Forelimb muscle (tissue), 1 donor: ENCODE results near the gene ANKRD2. TPM values are rescaled to one million over a fixed set of nuclear protein-coding genes. Genes with fewer than 3 reads are reported as not detected.
A peak's percentile ranks its signal among the peaks of the same experiment; 100 is the strongest.

ENCODE experiments used
- DNase-seq: peaks from one replicate; pipeline ENCODE4 v3.0.0-alpha.2; 2013; ENCODE audit warnings: low read depth
- polyA plus RNA-seq: library from polyadenylated mRNA; unstranded; fragments of 120-200 nt; gene quantifications from one replicate; pipeline ENCODE4 v1.2.1, GENCODE V29; 2013; ENCODE audit not compliant: insufficient read length

The ANKRD2 gene
- polyA plus RNA-seq, 1 donor: 48.1 TPM

DNA sequence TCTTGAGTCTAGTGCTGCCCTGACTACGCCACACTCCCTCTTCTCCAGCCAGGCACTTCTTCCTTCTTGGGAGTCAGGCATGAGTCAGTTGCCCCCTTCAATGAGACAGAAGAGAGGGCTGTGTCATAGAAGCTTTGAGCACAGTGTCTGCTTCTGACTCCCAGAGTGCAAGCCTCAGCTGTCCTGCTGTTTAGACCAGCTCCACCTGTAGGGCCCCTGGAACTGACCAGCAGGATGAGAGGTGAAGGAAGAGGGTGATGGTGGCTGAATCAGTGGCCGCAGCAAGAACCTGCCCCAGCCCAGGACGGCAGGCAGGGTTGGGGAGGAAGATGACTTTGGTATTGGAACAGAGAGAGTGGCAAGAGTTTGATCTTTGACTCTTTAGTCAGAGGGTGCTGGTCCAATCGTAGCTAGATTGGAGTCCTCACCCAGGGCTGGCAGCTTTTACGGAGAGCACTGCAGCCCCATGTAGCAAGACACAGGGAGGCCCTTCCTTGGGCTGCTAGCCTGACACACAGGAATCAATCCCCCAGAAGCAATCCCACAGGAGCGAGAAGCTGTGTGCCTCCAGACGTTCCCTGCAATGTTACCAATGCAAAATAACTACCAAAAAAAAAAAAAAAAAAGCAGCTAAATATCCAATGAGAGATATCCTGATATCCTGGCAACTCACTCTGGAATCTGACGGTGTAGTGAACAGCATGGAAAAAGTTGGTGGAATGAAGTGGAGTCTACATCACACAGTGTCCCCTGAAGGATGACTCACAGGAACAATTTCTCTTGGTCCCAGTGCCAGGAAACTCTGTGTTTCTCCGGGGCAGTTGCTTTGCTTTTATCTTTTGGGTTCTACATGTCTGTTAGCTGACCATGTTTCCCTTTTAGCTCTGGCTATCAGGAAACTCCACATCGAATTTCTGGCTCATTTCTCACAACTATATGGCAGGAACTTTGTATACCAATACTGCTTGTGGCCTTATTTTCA is 23.8 kb downstream of the ANKRD2 start:
- peak; percentile 56 for DNase-seq

DNA sequence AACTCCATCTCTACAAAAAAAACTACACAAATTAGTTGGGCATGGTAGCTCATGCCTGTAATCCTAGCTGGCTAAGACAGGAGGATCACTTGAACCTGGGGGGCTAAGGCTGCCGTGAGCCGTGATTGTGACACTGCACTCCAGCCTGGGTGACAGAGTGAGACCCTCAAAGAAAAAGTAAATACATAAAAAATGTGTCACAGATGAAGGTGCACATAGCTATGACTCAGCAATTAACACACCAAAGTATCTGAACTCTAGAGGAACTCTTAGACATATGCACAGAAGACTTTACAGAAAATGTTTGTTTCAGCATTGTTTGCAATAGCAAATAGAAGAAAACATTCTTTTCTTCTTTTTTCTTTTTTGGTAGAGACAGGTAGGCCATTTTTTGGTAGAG is 25.2 kb downstream of the ANKRD2 start:
- DNase-seq: no peak

DNA sequence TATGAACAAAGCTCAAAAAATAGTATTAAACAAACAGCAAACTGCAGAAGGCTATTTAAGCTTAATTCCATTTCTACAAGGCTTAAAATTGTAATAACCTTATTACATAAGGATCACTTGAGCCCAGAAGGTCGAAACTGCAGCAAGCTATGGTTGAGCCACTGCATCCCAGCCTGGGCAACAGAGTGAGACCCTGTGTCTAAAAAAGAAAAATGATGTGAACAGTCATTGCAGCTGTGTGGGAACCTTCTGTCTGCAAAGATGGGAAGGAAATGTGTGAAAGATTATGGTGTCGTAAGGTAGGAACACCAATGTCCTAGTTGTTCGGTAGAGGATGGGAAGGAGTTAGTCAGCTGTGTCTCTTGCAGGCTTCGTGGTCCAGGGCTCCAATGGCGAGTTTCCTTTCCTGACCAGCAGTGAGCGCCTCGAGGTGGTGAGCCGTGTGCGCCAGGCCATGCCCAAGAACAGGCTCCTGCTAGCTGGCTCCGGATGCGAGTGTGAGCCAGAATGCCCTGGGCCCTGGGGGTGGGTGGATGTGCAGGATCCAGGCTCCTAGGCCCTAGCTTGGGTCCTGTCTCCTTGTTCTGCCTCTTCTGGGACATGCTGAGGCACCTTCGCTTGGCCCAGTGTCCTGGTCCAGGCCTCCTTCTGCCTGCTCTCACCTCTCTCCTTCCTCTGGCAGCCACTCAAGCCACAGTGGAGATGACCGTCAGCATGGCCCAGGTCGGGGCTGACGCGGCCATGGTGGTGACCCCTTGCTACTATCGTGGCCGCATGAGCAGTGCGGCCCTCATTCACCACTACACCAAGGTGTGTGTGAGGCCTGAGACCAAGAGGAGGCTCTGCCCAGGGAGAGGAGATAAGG is 26.1 kb downstream of the ANKRD2 start:
- DNase-seq: no peak

DNA sequence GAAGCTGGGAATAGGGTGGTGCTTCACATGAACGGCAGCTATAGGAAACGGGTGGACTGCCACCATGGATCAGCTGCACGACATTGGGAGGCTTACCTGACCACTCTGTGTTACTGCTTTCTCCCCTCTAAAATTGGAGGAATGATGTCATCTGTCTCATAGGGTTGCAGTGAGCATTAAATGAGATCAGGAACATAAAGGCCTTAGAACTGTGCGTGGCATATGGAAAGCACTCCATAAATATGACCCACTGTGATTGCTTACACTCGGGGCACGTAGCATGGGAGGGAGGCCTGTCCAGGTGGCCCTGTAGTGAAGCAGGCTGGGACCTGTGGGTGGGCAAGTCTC is 26.7 kb downstream of the ANKRD2 start:
- DNase-seq: no peak

DNA sequence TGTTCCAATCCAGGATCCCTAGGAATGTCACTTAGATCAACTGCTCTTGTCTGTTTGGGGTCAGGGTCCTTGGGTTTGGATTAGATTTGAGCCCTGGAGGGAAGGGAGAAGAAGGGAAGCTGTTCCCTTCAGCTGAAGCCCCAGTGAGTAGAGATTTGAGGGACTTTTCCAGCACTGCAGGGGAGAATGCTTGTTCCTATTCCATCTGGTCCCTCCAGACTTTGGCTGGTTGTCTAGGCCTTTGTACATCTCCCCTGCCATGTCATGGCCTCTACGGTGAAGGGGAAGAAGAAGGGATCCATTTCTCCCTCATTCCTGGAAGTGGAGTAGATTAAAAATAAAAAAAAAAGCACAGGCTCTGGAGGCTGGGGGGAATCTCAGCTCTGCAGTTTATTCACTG is 28.0 kb downstream of the ANKRD2 start:
- no peak for DNase-seq

DNA sequence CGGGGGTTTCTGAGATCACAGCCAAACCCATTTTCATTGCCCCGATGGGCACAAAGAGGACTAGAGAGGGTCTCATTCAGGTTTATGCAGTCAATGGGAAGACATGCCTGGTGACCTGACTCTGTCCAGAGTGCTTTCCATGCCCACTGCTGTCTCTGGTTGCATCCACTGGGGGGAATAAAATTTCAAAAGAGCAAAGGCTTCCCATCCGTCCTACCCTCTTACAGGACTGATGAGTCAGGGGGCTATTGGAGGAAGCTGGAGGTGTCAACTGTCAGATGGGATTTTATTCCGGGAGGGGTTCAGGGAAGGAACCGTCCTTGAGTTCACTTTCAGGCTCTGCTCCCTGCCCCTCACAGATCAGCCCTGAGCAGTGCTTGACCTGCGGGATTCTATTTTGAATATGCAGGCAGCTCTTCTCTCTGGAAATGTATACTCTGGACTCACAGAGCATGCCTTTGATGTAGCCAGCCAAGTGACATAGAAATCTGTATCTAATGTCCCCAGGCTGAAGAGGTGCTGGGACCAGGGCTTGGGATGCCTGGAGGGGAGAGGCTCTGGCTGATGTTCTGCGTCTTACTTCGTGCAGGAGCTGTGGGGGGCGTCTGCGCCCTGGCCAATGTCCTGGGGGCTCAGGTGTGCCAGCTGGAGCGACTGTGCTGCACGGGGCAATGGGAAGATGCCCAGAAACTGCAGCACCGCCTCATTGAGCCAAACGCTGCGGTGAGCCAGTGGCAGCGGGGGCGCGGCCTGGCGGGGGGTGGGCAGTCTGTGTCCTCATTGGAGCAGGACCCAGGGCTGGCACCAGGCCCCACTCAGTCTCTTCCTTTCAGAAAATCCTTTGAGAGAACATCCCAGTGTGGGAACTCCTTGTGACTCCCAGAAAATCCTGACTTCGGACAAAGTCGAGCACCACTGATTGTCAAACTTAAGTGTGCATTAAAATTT is 29.0 kb downstream of the ANKRD2 start:
- no peak for DNase-seq

DNA sequence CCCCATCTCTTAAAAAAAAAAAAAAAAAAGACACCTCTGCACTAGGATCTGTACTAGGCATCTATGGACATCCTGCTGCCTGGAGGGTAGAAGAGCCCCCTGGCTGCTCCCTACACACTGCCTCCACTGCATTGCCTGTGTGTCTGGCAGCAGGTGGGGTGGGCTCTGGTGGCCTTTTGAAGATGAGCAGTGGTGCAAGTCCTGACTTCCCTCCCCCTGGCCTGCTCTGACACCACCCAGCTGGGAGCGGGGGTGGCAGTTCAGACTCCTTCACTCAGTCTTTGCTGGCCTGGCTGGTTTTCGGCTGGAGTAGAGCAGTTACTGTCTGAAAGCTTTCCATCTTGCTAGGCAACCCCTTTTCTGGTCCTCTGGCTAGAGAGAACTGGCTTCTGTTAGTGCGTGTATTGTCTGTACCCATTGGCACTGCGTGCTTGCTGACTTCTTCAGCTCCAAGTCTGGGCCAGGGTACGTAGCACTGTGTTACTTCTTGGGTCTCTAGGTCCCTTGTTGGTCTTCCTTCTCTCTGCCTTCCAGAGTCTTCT is 34.6 kb downstream of the ANKRD2 start:
- DNase-seq: no peak

DNA sequence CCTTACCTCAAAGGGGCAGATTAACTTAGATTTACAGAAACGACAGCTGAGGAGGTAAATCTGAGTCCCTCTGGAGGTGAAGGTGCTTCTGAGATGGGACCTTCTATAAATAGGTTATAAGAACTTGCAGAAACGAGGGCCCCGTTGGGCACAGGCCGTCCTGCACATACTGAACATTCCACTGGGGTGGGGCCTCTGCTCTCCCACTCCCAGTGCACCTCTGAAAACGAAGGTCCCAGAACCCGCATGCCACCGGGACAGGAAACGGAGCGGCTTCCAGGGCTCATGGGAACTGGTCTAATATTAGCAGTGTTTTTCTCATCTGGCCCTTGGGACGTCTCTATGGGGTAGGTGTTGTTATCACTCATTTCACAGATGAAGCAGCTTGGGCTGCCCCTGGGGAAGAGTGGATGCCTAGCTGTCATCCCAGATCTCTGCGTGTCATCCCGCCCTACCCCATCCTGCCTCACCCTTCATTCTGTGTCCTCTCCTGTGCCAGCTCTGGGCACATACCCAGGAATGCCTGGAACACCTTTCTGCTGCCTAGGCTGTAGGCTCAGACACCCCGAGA is 36.5 kb downstream of the ANKRD2 start:
- DNase-seq: no peak

DNA sequence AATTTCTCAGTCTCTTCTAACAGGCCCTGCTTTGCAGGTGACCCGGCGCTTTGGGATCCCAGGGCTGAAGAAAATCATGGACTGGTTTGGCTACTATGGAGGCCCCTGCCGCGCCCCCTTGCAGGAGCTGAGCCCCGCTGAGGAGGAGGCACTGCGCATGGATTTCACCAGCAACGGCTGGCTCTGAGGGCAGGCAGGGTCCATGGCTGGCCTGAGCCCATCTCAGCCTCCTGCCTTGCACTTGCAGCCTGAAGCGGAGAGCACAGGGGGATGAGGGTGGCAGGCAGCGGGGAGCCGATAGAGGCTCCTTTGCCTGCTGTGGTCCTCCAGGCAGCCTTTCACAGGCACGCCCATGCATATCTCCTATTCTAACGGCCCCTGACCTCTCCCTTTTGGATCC is 38.9 kb downstream of the ANKRD2 start:
- DNase-seq: no peak

DNA sequence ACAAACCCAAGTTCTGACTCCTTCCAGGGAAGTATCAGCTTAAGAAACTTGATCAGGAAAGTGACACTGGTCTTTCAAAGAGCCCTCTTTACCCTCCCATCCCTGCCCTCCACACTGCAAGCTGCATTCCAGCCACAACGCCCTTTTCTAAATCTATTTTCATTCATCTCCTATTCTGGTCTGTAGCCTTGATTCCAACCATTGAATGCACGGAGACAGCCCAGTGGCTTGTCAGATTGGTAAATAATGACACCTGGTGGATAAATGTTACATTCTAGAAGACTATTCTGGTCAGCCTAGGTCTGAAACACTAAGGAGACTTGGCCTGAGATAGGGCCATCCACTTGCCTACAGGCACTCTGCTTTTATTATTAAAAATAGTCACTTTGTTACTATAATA is 39.8 kb downstream of the ANKRD2 start:
- peak; percentile 29 for DNase-seq

DNA sequence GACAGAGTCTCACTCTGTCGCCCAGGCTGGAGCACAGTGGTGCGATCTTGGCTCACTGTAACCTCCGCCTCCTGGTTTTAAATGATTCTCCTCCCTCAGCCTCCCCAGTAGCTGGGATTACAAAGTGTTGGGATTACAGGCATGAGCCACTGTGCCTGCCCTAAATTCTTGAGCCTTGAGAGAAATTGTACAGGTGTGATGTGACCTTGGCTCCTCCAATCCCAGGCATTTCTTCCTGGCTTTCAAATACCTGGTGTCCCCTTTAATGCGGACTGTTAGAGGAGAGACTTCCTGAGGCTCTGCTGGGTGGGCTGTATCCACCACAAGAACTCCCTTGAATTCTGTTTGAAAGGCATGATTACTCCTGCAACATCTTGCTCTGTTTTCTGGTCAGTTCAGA is 45.7 kb downstream of the ANKRD2 start:
- DNase-seq: no peak

DNA sequence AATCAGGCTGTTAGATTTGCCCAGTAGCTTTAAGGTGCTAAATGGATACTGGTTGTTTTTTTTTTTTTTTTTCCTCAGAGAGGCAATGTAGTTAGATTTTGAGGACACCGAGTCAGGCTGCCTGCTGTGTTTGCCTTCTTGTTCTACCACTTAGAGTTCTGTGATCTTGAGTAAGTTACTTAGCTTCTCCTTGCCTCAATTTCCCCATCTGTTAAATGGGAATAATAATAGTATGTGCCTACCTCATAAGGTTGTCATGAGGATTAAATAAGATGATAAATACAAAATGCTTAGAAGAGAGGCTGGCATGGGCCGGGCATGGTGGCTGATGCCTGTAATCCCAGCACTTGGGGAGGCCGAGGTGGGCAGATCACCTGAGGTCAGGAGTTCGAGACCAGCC is 46.2 kb downstream of the ANKRD2 start:
- DNase-seq: no peak

DNA sequence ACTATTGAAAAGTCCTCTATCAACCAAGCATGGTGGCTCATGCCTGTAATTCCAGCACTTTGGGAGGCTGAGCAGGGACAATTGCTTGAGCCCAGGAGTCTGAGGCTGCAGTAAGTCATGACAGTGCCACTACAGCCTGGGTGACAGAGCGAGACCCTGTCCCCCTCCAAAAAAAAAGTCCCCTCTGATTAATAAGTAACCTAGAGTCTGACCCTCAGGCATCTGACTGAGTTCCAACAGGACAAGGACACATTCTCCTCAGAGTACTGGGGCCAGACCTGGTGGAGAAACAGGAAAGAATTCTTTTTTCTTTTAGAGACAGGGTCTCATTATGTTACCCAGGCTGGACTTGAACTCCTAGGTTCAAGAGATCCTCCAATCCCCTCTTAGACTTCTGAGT is 50.7 kb downstream of the ANKRD2 start:
- DNase-seq: no peak

DNA sequence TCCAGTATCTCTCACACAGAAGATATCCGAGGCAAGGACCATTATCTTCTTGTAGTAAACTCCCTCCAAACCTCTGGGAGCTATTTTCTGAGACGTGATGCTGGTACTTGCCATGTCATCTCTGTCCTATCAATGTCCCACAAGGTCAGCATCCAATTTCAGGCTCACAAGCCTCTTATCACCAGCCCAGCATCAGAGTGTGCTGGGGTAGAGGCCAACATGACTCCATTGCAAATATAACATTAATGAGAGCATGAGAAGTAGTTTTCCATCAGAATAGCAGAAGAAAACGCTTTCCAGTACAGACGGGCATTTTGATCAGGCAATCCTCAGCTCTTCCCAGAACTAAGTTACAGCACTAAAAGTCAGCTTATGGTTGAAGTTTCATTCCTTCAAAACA is 55.2 kb downstream of the ANKRD2 start:
- no peak for DNase-seq

DNA sequence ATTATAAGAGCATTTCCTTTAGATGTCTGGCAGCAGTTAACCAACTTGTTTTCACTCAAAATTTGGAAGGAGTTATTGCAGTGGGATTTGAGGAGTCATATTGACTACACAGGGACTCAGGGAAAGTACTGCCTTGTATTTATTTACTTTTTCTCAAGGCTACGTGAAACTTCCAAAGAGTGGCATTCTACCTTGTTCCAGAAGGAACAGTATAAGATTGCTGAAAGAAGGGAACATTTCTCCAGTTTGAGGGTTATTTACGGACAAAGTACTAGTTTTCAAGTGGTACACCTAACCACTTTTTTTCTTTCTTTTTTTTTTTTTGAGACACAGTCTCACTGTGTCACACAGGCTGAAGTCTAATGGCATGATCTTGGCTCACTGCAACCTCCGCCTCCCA is 55.6 kb downstream of the ANKRD2 start:
- DNase-seq: no peak

DNA sequence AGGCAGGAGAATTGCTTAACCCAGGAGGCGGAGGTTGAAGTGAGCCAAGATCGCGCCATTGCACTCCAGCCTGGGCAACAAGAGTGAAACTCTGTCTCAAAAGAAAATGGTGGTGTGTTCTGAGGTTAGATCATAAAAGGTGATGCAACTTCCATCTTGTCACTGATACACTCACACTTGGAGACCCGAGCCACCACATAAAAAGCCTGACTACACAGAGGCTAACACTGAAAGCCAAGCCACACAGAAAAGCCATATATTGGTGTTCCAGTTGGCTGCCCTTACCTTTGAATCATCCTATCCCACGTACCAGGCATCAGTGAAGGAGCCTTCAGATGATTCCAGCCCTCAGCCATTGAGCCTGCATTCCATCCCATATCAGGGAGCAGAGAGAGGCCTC is 56.7 kb downstream of the ANKRD2 start:
- no peak for DNase-seq

DNA sequence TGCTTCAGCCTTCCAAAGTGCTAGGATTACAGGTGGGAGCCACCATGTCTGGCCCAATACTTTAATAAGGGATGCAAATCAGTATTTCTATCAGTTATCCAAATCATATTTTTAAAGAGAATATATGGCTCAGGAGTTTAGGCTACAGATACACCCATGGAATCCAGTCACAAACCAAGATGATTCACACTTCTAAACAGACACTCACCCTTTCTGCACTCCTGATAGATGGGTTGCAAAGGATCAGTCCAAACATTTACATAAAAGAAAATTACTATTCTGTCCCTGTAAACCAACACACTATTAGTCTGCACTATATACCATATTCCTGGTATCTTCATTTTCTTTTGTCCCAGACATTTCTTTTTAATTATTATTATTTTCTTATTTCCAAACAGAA is 58.5 kb downstream of the ANKRD2 start:
- no peak for DNase-seq

DNA sequence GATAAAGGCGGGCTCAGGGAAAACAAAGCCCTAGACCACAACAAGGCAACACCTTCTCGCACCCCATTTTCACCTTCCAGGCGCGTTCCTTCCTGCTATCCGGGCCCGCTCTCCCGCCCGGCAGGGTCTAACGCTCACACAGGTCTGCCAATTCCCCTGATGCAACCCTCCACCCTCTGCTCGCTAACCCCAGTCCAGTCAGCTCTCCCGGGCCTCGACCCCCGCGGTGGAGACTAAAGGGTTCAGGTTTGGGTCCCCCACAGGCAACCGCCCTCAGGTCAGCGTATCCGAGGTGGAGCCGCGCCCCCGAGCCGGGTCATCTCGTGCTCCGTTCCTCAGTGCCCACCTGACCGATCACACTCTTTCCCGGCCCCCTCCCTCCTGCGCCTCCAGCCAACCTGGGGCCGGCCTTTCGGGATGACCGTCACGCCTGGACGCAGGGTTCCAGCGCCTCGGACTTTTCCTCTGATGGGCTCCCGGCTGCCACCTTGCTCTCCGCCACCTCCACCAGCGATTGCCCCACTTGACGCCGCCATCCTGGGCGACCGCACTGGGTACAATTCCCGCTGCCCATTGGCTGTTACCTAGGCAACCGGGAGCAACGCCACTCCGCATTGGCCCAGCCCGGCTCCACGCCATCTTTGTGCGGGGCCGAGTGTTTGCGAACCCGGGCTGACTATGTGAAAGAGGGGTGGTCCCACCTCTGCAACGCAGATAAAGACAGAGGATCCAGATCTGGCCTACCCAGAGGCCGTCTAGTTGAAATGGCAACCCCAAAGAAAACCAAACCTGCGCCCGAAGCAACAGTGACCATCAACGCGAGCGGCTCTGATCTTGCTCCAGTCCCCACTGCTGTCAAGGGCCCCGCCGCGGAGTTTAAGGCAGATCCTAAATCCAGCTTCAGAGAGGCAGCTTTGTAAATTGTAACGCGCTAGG is 60.6 kb downstream of the ANKRD2 start, which contains the start of gene MORN4:
TSS of gene MORN4 (minus strand) at position 552 of the 936 bp plus-strand sequence. CDS start 13,847 bp downstream, outside the sequence.
- peak; percentile 62 for DNase-seq
